Fibroblast of the aortic adventitia (primary cell): Measurements from ENCODE around the gene CHRD. TPM values are rescaled to one million over a fixed set of nuclear protein-coding genes. Genes with fewer than 3 reads are reported as not detected.

Experiments used
- DNase-seq: peaks from one replicate; pipeline ENCODE4 v3.0.0-alpha.2; 2010; ENCODE audit warnings: low read depth
- H3K4me3 ChIP-seq: 2 replicates; pipeline ENCODE4 v1.5.1; 2011; ENCODE audit warnings: low read depth, mild to moderate bottlenecking, control low read depth, low read length, moderate library complexity
- CTCF ChIP-seq: IDR thresholded peaks from 2 replicates; pipeline ENCODE4 v1.5.1; 2011; ENCODE audit warnings: mild to moderate bottlenecking, low read length, control low read depth, inconsistent platforms; ENCODE audit not compliant: insufficient read depth
- total RNA-seq: library from RNA; depleted of rRNA; stranded (reverse); fragments of >200 nt; gene quantifications from 2 replicates; pipeline ENCODE4 v1.2.3, GENCODE V29; 2012; ENCODE audit warnings: low replicate concordance

Gene CHRD
- total RNA-seq: 0.36 and 4.6 TPM in 2 replicates

- peak within 1 kb of the TSS; percentile 49 for H3K4me3 ChIP-seq
- DNase-seq: no peak
- no peak for TF ChIP-seq CTCF
Measured at GRCh38 chr3:184379358-184380184, at the start of gene CHRD. CHRD (plus strand) TSS chr3:184380054; CDS start chr3:184380319, 265 bp downstream.

GRCh38 chr3:184332370-184333090 is 47.3 kb upstream of the CHRD start:
- peak; percentile 85 for DNase-seq
- H3K4me3 ChIP-seq: no peak overlapping the region
- TF ChIP-seq CTCF: peak; percentile 2

GRCh38 chr3:184333190-184333589 is 46.7 kb upstream of the CHRD start:
- no peak for TF ChIP-seq CTCF
- H3K4me3 ChIP-seq: no peak overlapping the region
- DNase-seq: no peak

- H3K4me3 ChIP-seq: no peak overlapping the region
- DNase-seq: no peak
- TF ChIP-seq CTCF: no peak
Measured at GRCh38 chr3:184333700-184334099, 46.2 kb upstream of the CHRD start.

DNA sequence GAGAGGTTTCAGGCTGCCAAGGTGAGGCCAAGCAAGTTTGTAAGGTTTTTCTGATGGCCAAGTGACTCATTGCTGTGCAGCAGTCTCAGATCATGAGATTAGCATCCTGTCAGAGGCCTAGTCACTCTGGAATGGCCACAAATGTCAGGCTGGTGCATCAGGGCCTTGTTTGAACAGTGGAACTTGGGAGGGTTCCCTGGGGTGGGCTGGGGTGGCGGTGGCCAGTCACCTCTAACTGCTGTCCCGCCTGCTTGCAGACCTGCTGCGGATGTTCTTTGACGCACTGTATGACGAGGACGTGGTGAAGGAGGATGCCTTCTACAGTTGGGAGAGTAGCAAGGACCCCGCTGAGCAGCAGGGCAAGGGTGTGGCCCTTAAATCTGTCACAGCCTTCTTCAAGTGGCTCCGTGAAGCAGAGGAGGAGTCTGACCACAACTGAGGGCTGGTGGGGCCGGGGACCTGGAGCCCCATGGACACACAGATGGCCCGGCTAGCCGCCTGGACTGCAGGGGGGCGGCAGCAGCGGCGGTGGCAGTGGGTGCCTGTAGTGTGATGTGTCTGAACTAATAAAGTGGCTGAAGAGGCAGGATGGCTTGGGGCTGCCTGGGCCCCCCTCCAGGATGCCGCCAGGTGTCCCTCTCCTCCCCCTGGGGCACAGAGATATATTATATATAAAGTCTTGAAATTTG is 45.2 kb upstream of the CHRD start:
- TF ChIP-seq CTCF: no peak
- DNase-seq: peak; percentile 54
- H3K4me3 ChIP-seq: no peak overlapping the region

- TF ChIP-seq CTCF: no peak
- DNase-seq: no peak
- H3K4me3 ChIP-seq: no peak overlapping the region
Measured at GRCh38 chr3:184335291-184335660, 44.6 kb upstream of the CHRD start.
